ENCODE measurements around the gene CEP126. TPM values are rescaled to one million over a fixed set of nuclear protein-coding genes. Genes with fewer than 3 reads are reported as not detected.

Gene CEP126
- total RNA-seq, 1 donor from 2014 or later, result 0.53 TPM

DNA sequence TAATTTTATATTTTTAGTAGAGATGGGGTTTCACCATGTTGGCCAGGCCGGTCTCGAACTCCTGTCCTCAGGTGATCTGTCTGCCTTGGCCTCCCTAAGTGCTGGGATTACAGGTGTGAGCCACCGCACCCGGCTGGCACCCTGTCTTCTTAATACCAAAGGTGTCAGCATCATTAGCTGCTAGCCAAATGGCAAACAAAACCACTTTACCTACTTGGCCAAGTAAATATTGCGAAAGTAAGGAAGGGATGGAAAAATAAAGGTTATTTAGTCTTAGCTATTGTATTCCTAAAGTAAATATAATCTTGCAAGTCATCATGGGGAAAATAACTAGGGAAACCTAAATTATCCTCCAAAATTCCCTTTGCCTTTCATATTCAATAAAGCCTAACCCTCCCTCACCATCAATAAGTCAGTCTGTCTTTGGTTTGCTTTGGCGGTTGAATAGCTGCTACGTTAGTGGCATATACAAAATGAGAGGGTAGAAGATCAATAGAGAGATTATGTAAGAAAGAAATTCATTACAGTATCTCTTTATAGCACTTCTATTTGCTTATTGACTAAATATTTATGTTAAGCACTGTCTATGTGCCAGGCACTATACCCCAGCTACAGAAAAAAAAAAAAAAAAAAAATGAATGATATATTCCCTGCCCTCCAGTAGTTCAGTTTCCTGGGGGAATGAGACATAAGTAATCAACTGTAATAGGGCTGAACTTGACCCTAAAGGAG, 92.2 kb downstream of the CEP126 start:
- TF ChIP-seq, protein P1, sequence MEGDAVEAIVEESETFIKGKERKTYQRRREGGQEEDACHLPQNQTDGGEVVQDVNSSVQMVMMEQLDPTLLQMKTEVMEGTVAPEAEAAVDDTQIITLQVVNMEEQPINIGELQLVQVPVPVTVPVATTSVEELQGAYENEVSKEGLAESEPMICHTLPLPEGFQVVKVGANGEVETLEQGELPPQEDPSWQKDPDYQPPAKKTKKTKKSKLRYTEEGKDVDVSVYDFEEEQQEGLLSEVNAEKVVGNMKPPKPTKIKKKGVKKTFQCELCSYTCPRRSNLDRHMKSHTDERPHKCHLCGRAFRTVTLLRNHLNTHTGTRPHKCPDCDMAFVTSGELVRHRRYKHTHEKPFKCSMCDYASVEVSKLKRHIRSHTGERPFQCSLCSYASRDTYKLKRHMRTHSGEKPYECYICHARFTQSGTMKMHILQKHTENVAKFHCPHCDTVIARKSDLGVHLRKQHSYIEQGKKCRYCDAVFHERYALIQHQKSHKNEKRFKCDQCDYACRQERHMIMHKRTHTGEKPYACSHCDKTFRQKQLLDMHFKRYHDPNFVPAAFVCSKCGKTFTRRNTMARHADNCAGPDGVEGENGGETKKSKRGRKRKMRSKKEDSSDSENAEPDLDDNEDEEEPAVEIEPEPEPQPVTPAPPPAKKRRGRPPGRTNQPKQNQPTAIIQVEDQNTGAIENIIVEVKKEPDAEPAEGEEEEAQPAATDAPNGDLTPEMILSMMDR (IDR thresholded peaks at IDR 0.05; ENCODE audit: insufficient read depth, low read length, severe bottlenecking), result no peak
- peak; percentile 66 for DNase-seq (ENCODE audit: low read depth)
- no peak overlapping the region for H3K4me3 ChIP-seq (ENCODE audit: low read depth, low read length)
- no peaks in the 10 kb centered on the region for H3K27me3 ChIP-seq (ENCODE audit: control insufficient read depth, insufficient read depth, low read length)
- H3K36me3 ChIP-seq (ENCODE audit: control insufficient read depth, insufficient read depth, low read length), result no peaks in the 10 kb centered on the region
- FAIRE-seq, result no peak

DNA sequence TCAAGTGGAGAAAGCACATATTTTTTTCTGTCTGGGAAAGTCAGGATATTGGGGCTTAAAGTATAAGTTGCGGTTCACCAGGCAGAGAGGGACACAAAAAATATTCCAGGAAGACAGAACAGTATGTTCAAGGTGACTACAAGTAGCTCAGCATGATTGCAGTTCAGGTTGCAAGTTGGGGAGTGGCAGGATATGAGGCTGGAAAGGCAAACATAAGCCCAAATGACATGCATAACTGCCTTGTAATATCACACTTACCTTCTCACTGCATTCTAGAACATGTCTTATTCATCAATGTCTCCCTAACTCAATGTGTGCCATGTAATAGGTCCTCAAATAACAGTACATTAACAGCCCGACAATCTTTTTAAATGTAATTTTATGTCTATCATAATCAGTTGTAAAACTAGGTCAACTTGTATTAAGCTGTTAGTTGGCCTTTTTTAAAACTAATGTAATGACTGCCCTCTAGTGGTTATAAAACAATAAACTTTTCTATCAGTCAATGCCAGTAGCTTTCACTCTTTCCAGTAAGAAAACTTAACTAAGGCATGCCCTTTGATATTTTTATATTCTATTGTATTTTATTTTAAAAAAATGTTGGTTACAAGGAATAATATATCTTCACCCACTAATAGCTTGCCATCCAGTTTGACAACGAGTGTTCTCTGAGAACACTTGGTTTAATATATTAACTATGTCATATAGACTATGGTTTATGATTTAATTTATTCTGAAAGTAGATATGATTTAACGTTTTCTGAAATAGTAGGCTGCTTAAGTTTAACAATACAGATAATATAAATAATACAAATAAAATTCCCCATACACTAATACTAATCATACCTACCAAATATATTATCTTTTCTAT, 93.0 kb downstream of the CEP126 start:
- TF ChIP-seq, protein P1 (IDR thresholded peaks at IDR 0.05; ENCODE audit: insufficient read depth, low read length, severe bottlenecking), result peak; percentile 25
- DNase-seq (ENCODE audit: low read depth), result peak; percentile 95

DNA sequence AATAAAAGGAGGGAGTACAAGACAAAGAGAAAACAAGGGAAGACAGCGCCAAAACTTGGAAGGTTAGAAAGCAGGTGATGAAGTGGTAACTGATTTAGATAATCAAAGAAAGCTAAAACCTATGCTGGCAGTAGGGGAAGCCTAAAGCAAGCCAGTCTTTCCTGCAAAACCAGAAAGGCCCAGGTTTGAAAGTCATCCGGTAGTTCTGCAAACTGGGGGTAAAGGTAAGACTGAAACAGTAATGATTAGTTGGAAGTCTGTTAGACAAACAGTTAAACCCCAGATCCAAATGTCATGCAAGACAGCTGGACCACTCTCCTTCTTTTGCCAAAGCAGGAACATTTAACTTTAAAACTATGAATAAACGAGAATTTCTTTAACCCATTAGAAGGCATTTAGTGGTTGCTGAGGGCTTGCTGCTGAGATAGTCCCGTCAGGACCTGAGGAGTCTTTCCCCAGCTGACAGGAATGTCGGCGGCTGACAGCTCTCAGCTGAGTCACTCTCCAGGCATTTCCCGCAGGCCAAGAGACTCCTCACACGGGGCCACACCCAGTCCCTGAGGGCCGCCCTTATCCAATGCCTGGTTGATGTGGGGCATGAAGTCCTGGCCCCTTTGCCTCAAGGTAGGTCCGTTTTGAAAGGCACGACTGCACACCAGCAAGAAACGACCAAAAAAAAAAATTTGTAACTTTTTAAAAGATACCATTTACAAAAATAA, 96.1 kb downstream of the CEP126 start:
- H3K4me3 ChIP-seq (ENCODE audit: low read depth, low read length), result no peak overlapping the region
- FAIRE-seq, result no peak
- H3K36me3 ChIP-seq (ENCODE audit: control insufficient read depth, insufficient read depth, low read length), result no peaks in the 10 kb centered on the region
- DNase-seq (ENCODE audit: low read depth), result peak; percentile 91
- TF ChIP-seq, protein P1 (IDR thresholded peaks at IDR 0.05; ENCODE audit: insufficient read depth, low read length, severe bottlenecking), result no peak
- no peaks in the 10 kb centered on the region for H3K27me3 ChIP-seq (ENCODE audit: control insufficient read depth, insufficient read depth, low read length)

More for the DNA sequence above, 93.0 kb downstream of the CEP126 start:
- Histone ChIP-seq H3K27me3 (ENCODE audit: control insufficient read depth, insufficient read depth, low read length) (no peaks in the 10 kb centered on the region), H3K4me3 (ENCODE audit: low read depth, low read length) (no peak overlapping the region), H3K36me3 (ENCODE audit: control insufficient read depth, insufficient read depth, low read length) (no peaks in the 10 kb centered on the region)
- no peak for FAIRE-seq

DNA sequence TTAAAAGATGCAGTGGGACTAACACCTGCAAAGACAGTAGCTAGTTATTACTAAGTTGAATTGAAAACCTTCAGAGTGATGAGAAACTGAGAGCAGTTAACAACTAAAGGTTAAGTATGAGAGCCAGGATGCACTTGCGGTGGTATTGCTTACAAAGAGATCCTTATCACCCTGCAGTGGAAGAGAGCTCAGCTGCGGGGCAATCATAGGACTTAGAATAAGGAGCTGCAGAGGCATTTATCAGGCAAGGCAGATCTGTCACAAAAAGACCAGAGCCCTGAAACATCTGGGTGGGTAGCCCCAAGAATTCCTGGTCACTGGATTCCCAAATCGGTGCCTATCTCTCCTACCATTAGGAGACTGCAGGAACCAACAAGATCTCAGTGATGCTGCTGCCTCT, 98.1 kb downstream of the CEP126 start:
- H3K4me3 ChIP-seq (ENCODE audit: low read depth, low read length), result no peak overlapping the region
- no peaks in the 10 kb centered on the region for H3K27me3 ChIP-seq (ENCODE audit: control insufficient read depth, insufficient read depth, low read length)
- no peaks in the 10 kb centered on the region for H3K36me3 ChIP-seq (ENCODE audit: control insufficient read depth, insufficient read depth, low read length)
- no peak for DNase-seq (ENCODE audit: low read depth)
- peak; percentile 83 for FAIRE-seq
- TF ChIP-seq, protein P1 (IDR thresholded peaks at IDR 0.05; ENCODE audit: insufficient read depth, low read length, severe bottlenecking), result no peak

DNA sequence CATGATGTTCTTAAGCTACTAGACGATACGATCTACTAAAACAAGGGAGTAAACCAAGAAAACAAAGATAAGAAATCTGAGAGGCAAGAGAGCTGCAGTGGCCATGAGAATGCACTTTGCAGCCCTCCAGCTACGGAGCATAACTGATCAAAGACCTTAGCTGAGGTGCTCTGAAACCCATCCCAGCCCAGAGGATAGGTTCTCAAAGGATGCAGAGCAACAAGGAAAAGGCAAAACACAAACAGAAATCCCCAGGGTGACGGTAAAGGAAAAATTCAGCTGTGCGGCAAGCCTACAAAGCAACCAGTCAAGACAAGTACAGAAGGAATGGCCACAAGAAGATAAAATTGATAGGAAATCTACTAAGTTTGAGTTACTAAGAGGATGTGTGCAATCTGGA, 99.9 kb downstream of the CEP126 start:
- DNase-seq (ENCODE audit: low read depth), result no peak
- H3K4me3 ChIP-seq (ENCODE audit: low read depth, low read length), result no peak overlapping the region
- TF ChIP-seq, protein P1 (IDR thresholded peaks at IDR 0.05; ENCODE audit: insufficient read depth, low read length, severe bottlenecking), result no peak
- no peaks in the 10 kb centered on the region for H3K36me3 ChIP-seq (ENCODE audit: control insufficient read depth, insufficient read depth, low read length)
- no peaks in the 10 kb centered on the region for H3K27me3 ChIP-seq (ENCODE audit: control insufficient read depth, insufficient read depth, low read length)
- peak; percentile 23 for FAIRE-seq
